H9 (cell line): Measurements from ENCODE around the gene TBC1D9B. TPM values are rescaled to one million over a fixed set of nuclear protein-coding genes. Genes with fewer than 3 reads are reported as not detected.

Experiments
- DNase-seq: peaks from one replicate; pipeline ENCODE4 v3.0.0-alpha.2; 2017
- H2AFZ ChIP-seq: one replicate; pipeline ENCODE4 v1.6.1; 2013; ENCODE audit warnings: mild to moderate bottlenecking, low read length, control low read depth, moderate library complexity
- H2AK5ac ChIP-seq: 2 replicates; pipeline ENCODE4 v1.6.1; 2013; ENCODE audit warnings: low read length, control low read depth, mixed read lengths; ENCODE audit not compliant: insufficient read length
- H2BK120ac ChIP-seq: one replicate; pipeline ENCODE4 v1.6.1; 2013; ENCODE audit warnings: low read depth, mild to moderate bottlenecking, low read length, control low read depth, inconsistent platforms; ENCODE audit not compliant: poor library complexity, severe bottlenecking
- H2BK12ac ChIP-seq: 2 replicates; pipeline ENCODE4 v1.6.1; 2013; ENCODE audit warnings: low read length, control low read depth, mixed read lengths, low read depth; ENCODE audit not compliant: insufficient read length
- H2BK15ac ChIP-seq: 2 replicates; pipeline ENCODE4 v1.6.1; 2013; ENCODE audit warnings: low read depth, low read length, control low read depth
- H2BK20ac ChIP-seq: one replicate; pipeline ENCODE4 v1.6.1; 2013; ENCODE audit warnings: low read depth, mild to moderate bottlenecking, low read length, control low read depth, inconsistent platforms; ENCODE audit not compliant: poor library complexity, severe bottlenecking
- H2BK5ac ChIP-seq: 2 replicates; pipeline ENCODE4 v1.6.1; 2013; ENCODE audit warnings: low read length, control low read depth, mixed read lengths; ENCODE audit not compliant: insufficient read length
- H3K14ac ChIP-seq: 2 replicates; pipeline ENCODE4 v1.6.1; 2013; ENCODE audit warnings: low read length, control low read depth; ENCODE audit not compliant: insufficient read depth
- H3K18ac ChIP-seq: 2 replicates; pipeline ENCODE4 v1.6.1; 2013; ENCODE audit warnings: low read depth, mild to moderate bottlenecking, mixed read lengths, low read length, control low read depth; ENCODE audit not compliant: insufficient read length
- H3K23ac ChIP-seq: 2 replicates; pipeline ENCODE4 v1.6.1; 2013; ENCODE audit warnings: low read length, control low read depth, mixed read lengths, low read depth; ENCODE audit not compliant: insufficient read length
- H3K23me2 ChIP-seq: 2 replicates; pipeline ENCODE4 v1.6.1; 2013; ENCODE audit warnings: low read depth, mild to moderate bottlenecking, mixed read lengths, low read length, control low read depth; ENCODE audit not compliant: insufficient read length, poor library complexity, severe bottlenecking
- H3K27ac ChIP-seq: 2 replicates; pipeline ENCODE4 v1.5.1; 2013; ENCODE audit warnings: low read length, control low read depth, mixed read lengths, low read depth; ENCODE audit not compliant: insufficient read length
- H3K27me3 ChIP-seq: 2 replicates; pipeline ENCODE4 v1.6.1; 2013; ENCODE audit warnings: low read length, control low read depth, inconsistent platforms; ENCODE audit not compliant: insufficient read depth
- H3K4ac ChIP-seq: 2 replicates; pipeline ENCODE4 v1.6.1; 2013; ENCODE audit warnings: low read depth, mild to moderate bottlenecking, control low read depth, inconsistent platforms, low read length, moderate library complexity
- H3K4me1 ChIP-seq: 2 replicates; pipeline ENCODE4 v1.6.1; 2013; ENCODE audit warnings: low read length, control low read depth, inconsistent platforms; ENCODE audit not compliant: insufficient read depth
- H3K4me2 ChIP-seq: 2 replicates; pipeline ENCODE4 v1.6.1; 2013; ENCODE audit warnings: low read length, control low read depth, mixed read lengths; ENCODE audit not compliant: insufficient read length, insufficient read depth
- H3K56ac ChIP-seq: 2 replicates; pipeline ENCODE4 v1.6.1; 2013; ENCODE audit warnings: low read depth, mild to moderate bottlenecking, mixed read lengths, low read length, control low read depth; ENCODE audit not compliant: insufficient read length
- H3K79me1 ChIP-seq: 2 replicates; pipeline ENCODE4 v1.6.1; 2013; ENCODE audit warnings: low read depth, mild to moderate bottlenecking, moderate library complexity, low read length, control low read depth, inconsistent platforms; ENCODE audit not compliant: insufficient read depth, poor library complexity, severe bottlenecking
- H3K79me2 ChIP-seq: 2 replicates; pipeline ENCODE4 v1.6.1; 2013; ENCODE audit warnings: low read length, control low read depth, inconsistent platforms; ENCODE audit not compliant: insufficient read depth
- H3K9ac ChIP-seq: 2 replicates; pipeline ENCODE4 v1.6.1; 2013; ENCODE audit warnings: low read length, control low read depth, mixed read lengths; ENCODE audit not compliant: insufficient read length; ENCODE audit errors: extremely low read depth
- H3K9me3 ChIP-seq: one replicate; pipeline ENCODE4 v1.6.1; 2013; ENCODE audit warnings: low read depth, low read length, inconsistent platforms; ENCODE audit not compliant: control insufficient read depth
- H3T11ph ChIP-seq: one replicate; pipeline ENCODE4 v1.6.1; 2013; ENCODE audit warnings: mild to moderate bottlenecking, low read length, control low read depth, inconsistent platforms
- H4K20me1 ChIP-seq: one replicate; pipeline ENCODE4 v1.6.1; 2013; ENCODE audit not compliant: control insufficient read depth, insufficient read length, insufficient read depth
- H4K5ac ChIP-seq: 2 replicates; pipeline ENCODE4 v1.6.1; 2013; ENCODE audit warnings: low read depth, mild to moderate bottlenecking, mixed read lengths, low read length, control low read depth; ENCODE audit not compliant: insufficient read length
- H4K8ac ChIP-seq: replicated peaks from 2 replicates; pipeline ENCODE4 v1.6.1; 2013; ENCODE audit warnings: low read length, control low read depth, mixed read lengths, low read depth; ENCODE audit not compliant: insufficient read length
- H4K91ac ChIP-seq: 2 replicates; pipeline ENCODE4 v1.6.1; 2013; ENCODE audit warnings: low read depth, mild to moderate bottlenecking, moderate library complexity, mixed read lengths, low read length, control low read depth; ENCODE audit not compliant: insufficient read length
- H3K27ac Mint-ChIP-seq, 3 experiments: 2 replicates in 2 of 3; 3 replicates in 1 of 3; pipeline ENCODE4 v1.8.0; 2020 to 2021; ENCODE audit warnings: mixed read lengths in 3 of 3, mild to moderate bottlenecking in 1 of 3, moderate library complexity in 1 of 3
- H3K27me3 Mint-ChIP-seq: 2 replicates; pipeline ENCODE4 v1.8.0; 2021; ENCODE audit warnings: low read depth, mild to moderate bottlenecking, moderate library complexity, mixed read lengths
- H3K36me3 Mint-ChIP-seq, 3 experiments: 2 replicates in 2 of 3; 3 replicates in 1 of 3; pipeline ENCODE4 v1.8.0; 2020 to 2021; ENCODE audit warnings: low read depth in 3 of 3, mixed read lengths in 3 of 3; ENCODE audit not compliant: insufficient read depth in 1 of 3
- H3K4me1 Mint-ChIP-seq, 2 experiments: 2 replicates each; pipeline ENCODE4 v1.8.0; 2020; ENCODE audit warnings: mixed read lengths in 2 of 2
- H3K4me3 Mint-ChIP-seq, 2 experiments: 2 replicates in 1 of 2; 3 replicates in 1 of 2; pipeline ENCODE4 v1.8.0; 2020 to 2021; ENCODE audit warnings: mild to moderate bottlenecking in 2 of 2, mixed read lengths in 2 of 2, moderate library complexity in 1 of 2
- H3K9me3 Mint-ChIP-seq, 2 experiments: 2 replicates in 1 of 2; 3 replicates in 1 of 2; pipeline ENCODE4 v1.8.0; 2020; ENCODE audit warnings: mild to moderate bottlenecking in 2 of 2, mixed read lengths in 2 of 2, moderate library complexity in 1 of 2
- CTCF ChIP-seq: fragments of 200-600 bp; sonication (generic); conservative IDR thresholded peaks from 3 replicates; pipeline ENCODE4 v1.8.0; 2021; ENCODE audit warnings: antibody characterized with exemption, mild to moderate bottlenecking
- WGBS: extraction: QIAGEN DNeasy Blood & Tissue Kit; methylation state at CpG from one replicate; pipeline ENCODE4 v1.1.7; 2013; ENCODE audit warnings: missing lambda C conversion rate, low lambda C conversion rate, mixed read lengths; ENCODE audit not compliant: insufficient read length; ENCODE audit errors: extremely low coverage; 5-methylcytosine and 5-hydroxymethylcytosine counted together
- total RNA-seq: library from RNA; stranded (reverse); gene quantifications from 2 replicates; pipeline ENCODE4 v1.2.1, GENCODE V29; 2021

The TBC1D9B gene
- total RNA-seq, 1 experiment from 2014 or later = 62.1 TPM

- Histone ChIP-seq H3K27me3 (no peaks in the 10 kb centered on the region), H3K56ac (no peak overlapping the region), H3K9ac (no peak overlapping the region), H2BK12ac (no peak overlapping the region), H3K18ac (peak overlapping the region; percentile 53), H4K91ac (no peak overlapping the region), H4K5ac (no peak overlapping the region), H2AK5ac (no peak overlapping the region), H3K23me2 (peaks cover 16% of the 10 kb centered on the region), H3K4me1 (peaks cover 3% of the 10 kb centered on the region; the same call in 1 of the 2 replicates), H3K14ac (no peak overlapping the region; the same call in 1 of the 2 replicates), H3K23ac (no peak overlapping the region), H3T11ph (no peak overlapping the region), H4K20me1 (no peaks in the 10 kb centered on the region), H2BK5ac (no peak overlapping the region), H2BK120ac (no peak overlapping the region), H3K27ac (no peak overlapping the region), H2BK20ac (no peak overlapping the region), H2AFZ (no peak overlapping the region), H3K79me2 (peaks cover 9% of the 10 kb centered on the region; the same call in 1 of the 2 replicates), H3K9me3 (no peaks in the 10 kb centered on the region), H3K4ac (no peak overlapping the region), H3K4me2 (peak overlapping the region; percentile 23), H2BK15ac (no peak overlapping the region), H3K79me1 (peaks cover 10% of the 10 kb centered on the region), H4K8ac (no peak overlapping the region)
- Mint-ChIP-seq H3K4me1 (peaks cover 37 to 38% of the 10 kb centered on the region in 2 experiments), H3K27ac (peak overlapping the region in 1 of 3 experiments; percentile 73; a peak in 2 of 7 replicates), H3K36me3 (peaks cover 6 to 23% (median 18%) of the 10 kb centered on the region in 3 experiments), H3K27me3 (peaks cover 13% of the 10 kb centered on the region), H3K9me3 (no peaks in the 10 kb centered on the region; a peak in 2 of 5 replicates), H3K4me3 (peak overlapping the region; percentile 52 to 62)
- TF ChIP-seq CTCF = no peak
- WGBS = no CpG with 5 or more reads among the region's 35 CpGs
- peak; percentile 91 for DNase-seq
Observed at GRCh38 chr5:179818746-179819295, 88.9 kb downstream of the TBC1D9B start.
